Measurements from ENCODE around the gene THUMPD3. TPM values are rescaled to one million over a fixed set of nuclear protein-coding genes. Genes with fewer than 3 reads are reported as not detected.

Gene THUMPD3
- total and polyA plus RNA-seq, 9 of the 15 experiments (the other 6 are each of a cell fraction or from before 2014, with no cell fraction given), result 58.3 to 132 (median 113) TPM

- no peak for TF ChIP-seq HNRNPLL (IDR thresholded peaks at IDR 0.05; ENCODE audit: low read depth, low read length, poor library complexity, severe bottlenecking)
- peak; percentile 70 for TF ChIP-seq POLR2A (conservative IDR thresholded peaks at IDR 0.05)
These were observed 35.2 kb downstream of the THUMPD3 start (continued) for GRCh38 chr3:9397906-9398699.

- H4K20me1 ChIP-seq (replicated peaks; ENCODE audit: control insufficient read depth, insufficient read depth, low read length), result peaks cover 58% of the 10 kb centered on the region
- H3K4me1 ChIP-seq (replicated peaks in 1 of 2; ENCODE audit: control insufficient read depth in 2 of 2, insufficient read depth in 2 of 2, low read length in 2 of 2), result peaks cover 0 to 34% of the 10 kb centered on the region in 2 experiments; a peak in 3 of 5 replicates
- ATAC-seq (peak; percentile 7), DNase-seq (ENCODE audit: extremely low read depth in 1 of 4, low spot score in 3 of 4) (peak in 2 of 4 experiments; percentile 46 to 80), FAIRE-seq (peak; percentile 63)
- ChIA-PET CTCF (ENCODE audit: low intra/inter-chr PET ratio) (no interaction called here), POLR2A (interaction anchor here (0.7 to 7.7 kb wide), 12 partner anchors 8 to 46 kb away, joined by 3 to 150 read pairs (median 4); partner anchors contain the start of gene THUMPD3)
- no peaks in the 10 kb centered on the region for H3K27me3 ChIP-seq (ENCODE audit: control insufficient read depth in 2 of 2, insufficient read depth in 2 of 2, low read length in 2 of 2)
- H2AFZ ChIP-seq (ENCODE audit: low read depth, low read length), result no peak overlapping the region
- intact Hi-C loops (cut with micrococcal nuclease), result loop anchor here (5.0 kb wide), 1 partner anchor 248 kb away; the partner anchor contains the start of gene MTMR14
- peaks cover 24% of the 10 kb centered on the region for H3K36me3 ChIP-seq (ENCODE audit: control insufficient read depth, insufficient read depth, low read length)
- in situ Hi-C loops (cut with MboI), result no loop called here
- H3K4me2 ChIP-seq (ENCODE audit: insufficient read depth, low read length), result peak overlapping the region; percentile 98
- H3K9me3 ChIP-seq (replicated peaks; ENCODE audit: control insufficient read depth, insufficient read depth, low read depth, low read length), result no peaks in the 10 kb centered on the region
- TSS peak; percentile 34 for BruUV-seq (replicated peaks)
- H3K4me3 ChIP-seq, result peak overlapping the region; percentile 74
- peak overlapping the region; percentile 97 to 99 for H3K9ac ChIP-seq (ENCODE audit: insufficient read depth in 1 of 2, low read depth in 2 of 2, low read length in 2 of 2)
- no peaks in the 10 kb centered on the region for H3K9me1 ChIP-seq (ENCODE audit: control insufficient read depth, insufficient read depth, low read length)
- peak overlapping the region; percentile 96 for H3K27ac ChIP-seq (ENCODE audit: extremely low read depth, low read depth, low read length)
- H3K79me2 ChIP-seq (ENCODE audit: control insufficient read depth, insufficient read depth, low read length), result peaks cover 88% of the 10 kb centered on the region
- 1% methylated on average over 7 of the region's 7 CpGs for WGBS (ENCODE audit: insufficient coverage, low coverage, missing lambda C conversion rate)
- TF ChIP-seq NFE2 (IDR thresholded peaks at IDR 0.05; ENCODE audit: low read depth), result peak; percentile 89
- no peak for TF ChIP-seq HNRNPUL1 (IDR thresholded peaks at IDR 0.05; ENCODE audit: low read length)
- TF ChIP-seq, protein P1, sequence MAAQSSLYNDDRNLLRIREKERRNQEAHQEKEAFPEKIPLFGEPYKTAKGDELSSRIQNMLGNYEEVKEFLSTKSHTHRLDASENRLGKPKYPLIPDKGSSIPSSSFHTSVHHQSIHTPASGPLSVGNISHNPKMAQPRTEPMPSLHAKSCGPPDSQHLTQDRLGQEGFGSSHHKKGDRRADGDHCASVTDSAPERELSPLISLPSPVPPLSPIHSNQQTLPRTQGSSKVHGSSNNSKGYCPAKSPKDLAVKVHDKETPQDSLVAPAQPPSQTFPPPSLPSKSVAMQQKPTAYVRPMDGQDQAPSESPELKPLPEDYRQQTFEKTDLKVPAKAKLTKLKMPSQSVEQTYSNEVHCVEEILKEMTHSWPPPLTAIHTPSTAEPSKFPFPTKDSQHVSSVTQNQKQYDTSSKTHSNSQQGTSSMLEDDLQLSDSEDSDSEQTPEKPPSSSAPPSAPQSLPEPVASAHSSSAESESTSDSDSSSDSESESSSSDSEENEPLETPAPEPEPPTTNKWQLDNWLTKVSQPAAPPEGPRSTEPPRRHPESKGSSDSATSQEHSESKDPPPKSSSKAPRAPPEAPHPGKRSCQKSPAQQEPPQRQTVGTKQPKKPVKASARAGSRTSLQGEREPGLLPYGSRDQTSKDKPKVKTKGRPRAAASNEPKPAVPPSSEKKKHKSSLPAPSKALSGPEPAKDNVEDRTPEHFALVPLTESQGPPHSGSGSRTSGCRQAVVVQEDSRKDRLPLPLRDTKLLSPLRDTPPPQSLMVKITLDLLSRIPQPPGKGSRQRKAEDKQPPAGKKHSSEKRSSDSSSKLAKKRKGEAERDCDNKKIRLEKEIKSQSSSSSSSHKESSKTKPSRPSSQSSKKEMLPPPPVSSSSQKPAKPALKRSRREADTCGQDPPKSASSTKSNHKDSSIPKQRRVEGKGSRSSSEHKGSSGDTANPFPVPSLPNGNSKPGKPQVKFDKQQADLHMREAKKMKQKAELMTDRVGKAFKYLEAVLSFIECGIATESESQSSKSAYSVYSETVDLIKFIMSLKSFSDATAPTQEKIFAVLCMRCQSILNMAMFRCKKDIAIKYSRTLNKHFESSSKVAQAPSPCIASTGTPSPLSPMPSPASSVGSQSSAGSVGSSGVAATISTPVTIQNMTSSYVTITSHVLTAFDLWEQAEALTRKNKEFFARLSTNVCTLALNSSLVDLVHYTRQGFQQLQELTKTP (IDR thresholded peaks at IDR 0.05; ENCODE audit: low read depth in 1 of 2, partially characterized antibody in 2 of 2), result peak in 1 of 2 experiments; percentile 36
- peak; percentile 84 for TF ChIP-seq MAFG (tag; conservative IDR thresholded peaks at IDR 0.05)
- TF ChIP-seq RREB1 (CRISPR knock-in tag; IDR thresholded peaks at IDR 0.05), result no peak
These were observed 36.0 kb downstream of the THUMPD3 start for GRCh38 chr3:9398700-9399336.
